ENCODE data around the gene PTGES.

The PTGES gene

DNA sequence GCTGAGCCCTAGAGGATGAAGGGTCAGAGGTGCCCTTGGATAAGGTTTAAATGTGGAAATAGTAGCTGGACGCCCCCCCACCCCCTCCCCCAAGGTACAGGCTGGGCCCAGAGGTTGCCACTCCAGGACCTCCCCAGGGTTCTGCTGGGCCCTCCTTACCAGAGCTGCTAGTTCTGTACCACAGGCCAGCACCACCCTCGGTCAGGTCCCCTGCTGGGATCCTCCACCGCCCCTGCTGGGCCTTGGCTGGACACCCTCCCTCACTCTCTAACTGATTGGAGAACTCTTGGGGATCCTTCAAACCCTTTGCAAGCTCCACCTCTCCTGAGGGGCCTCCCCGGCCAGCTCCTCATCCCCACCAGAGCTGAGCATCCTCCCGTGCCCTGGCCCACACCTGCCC is 34.9 kb downstream of the PTGES start:
- no peak for DNase-seq (ENCODE audit: low read depth)
- H3K4me3 ChIP-seq (ENCODE audit: low read depth, low read length): no peak overlapping the region
- TF ChIP-seq, protein P1, sequence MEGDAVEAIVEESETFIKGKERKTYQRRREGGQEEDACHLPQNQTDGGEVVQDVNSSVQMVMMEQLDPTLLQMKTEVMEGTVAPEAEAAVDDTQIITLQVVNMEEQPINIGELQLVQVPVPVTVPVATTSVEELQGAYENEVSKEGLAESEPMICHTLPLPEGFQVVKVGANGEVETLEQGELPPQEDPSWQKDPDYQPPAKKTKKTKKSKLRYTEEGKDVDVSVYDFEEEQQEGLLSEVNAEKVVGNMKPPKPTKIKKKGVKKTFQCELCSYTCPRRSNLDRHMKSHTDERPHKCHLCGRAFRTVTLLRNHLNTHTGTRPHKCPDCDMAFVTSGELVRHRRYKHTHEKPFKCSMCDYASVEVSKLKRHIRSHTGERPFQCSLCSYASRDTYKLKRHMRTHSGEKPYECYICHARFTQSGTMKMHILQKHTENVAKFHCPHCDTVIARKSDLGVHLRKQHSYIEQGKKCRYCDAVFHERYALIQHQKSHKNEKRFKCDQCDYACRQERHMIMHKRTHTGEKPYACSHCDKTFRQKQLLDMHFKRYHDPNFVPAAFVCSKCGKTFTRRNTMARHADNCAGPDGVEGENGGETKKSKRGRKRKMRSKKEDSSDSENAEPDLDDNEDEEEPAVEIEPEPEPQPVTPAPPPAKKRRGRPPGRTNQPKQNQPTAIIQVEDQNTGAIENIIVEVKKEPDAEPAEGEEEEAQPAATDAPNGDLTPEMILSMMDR (IDR thresholded peaks at IDR 0.05; ENCODE audit: control insufficient read depth, extremely low read depth, insufficient read depth): no peak

DNA sequence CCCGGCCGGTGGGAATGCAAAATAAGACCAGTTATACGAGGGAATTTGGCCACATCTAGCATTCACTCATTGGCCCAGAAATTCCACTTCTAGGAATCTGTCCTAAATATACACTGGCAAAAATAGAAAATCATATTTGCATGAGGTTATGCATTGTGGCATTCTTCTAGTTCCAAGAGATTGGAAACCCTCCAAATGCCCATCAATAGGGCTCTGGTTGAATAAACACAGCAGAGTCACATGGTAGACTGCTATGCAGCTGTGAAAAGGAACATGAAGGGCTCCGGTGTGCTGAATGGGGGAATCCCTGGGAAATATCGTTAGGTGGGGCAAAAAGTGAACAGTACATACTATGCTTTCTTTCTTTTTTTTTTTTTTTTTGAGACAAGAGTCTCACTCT is 36.8 kb downstream of the PTGES start:
- TF ChIP-seq, protein P1 (IDR thresholded peaks at IDR 0.05; ENCODE audit: control insufficient read depth, extremely low read depth, insufficient read depth): no peak
- DNase-seq (ENCODE audit: low read depth): no peak
- H3K4me3 ChIP-seq (ENCODE audit: low read depth, low read length): no peak overlapping the region

DNA sequence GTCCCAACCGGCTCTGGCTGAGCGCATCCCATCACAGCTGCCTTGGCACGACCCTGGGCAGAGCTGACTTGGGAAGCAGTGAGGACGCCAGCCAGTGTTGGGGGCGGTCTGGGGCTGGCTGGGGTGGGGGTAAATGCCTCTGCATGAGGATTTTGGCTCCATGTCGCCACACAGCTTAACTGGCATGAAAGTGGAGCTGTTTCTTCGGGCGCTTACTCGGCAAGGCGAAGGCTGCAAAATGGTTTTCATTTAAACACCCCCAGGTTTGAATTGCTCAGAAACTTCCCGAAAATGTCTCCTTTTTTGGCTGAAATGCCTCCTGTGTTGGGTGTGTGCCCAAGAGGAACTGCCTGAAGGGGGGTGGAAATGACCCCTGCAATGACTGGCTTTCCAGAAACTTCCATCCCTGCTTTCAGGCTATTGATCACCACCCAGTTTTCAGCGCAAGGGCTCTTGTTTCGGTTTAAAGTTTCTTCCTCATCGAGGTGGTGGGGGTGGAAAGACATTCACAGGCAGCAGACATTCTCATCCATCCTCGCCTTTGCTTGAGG is 38.3 kb downstream of the PTGES start:
- TF ChIP-seq, protein P1 (IDR thresholded peaks at IDR 0.05; ENCODE audit: control insufficient read depth, extremely low read depth, insufficient read depth): no peak
- DNase-seq (ENCODE audit: low read depth): no peak
- no peak overlapping the region for H3K4me3 ChIP-seq (ENCODE audit: low read depth, low read length)

DNA sequence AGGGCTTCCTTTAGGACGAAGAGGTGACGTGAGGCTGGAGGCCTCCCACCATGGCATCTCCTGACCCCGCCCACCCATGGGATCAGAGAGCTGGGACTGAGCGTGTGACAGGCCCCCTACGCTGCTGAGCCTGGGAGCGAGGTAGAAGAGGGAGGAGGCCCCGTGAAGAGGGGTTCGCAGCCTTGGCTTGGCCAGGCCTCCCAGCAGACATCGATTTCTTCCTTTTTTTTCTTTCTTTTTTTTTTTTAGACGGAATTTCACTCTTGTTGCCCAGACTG is 39.5 kb downstream of the PTGES start:
- no peak for DNase-seq (ENCODE audit: low read depth)
- TF ChIP-seq, protein P1 (IDR thresholded peaks at IDR 0.05; ENCODE audit: control insufficient read depth, extremely low read depth, insufficient read depth): no peak
- no peak overlapping the region for H3K4me3 ChIP-seq (ENCODE audit: low read depth, low read length)

DNA sequence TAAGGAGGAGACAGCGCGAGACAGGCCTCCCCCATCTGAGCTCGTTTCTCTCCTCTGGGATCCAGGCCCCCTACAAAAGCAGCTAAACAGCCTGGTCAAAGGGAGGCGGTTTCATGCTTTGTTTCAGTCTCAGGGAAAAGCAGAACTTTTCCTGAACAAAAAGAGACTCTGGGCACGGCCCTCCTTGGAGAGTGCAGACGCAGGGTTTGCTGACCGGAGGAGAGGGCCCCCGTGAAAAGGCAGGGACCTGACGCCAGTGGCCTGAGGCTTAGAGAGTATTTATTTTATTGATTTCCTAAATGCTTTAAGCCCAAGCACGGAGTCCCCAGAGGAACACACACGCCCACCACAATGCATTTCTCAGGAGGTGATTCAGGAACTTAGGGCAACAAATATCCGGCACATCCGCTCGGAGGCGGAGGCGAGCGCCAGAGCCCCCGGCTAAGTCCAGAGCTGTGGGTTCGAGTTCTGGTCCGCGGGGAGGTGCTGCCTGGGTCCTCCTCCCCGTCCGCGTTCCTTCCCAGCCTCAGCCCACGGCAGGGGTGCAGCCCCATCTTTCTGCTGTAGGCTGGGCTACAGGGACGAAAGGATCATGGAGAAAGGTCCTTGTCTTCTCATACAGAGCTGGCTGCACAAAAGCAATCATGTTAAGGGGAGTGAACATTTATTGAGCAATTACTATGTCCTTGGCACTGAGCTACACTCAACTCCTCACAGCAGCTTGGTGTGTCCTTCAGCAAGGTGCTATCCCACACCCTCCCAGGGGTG is 40.0 kb downstream of the PTGES start:
- no peak for DNase-seq (ENCODE audit: low read depth)
- no peak overlapping the region for H3K4me3 ChIP-seq (ENCODE audit: low read depth, low read length)
- TF ChIP-seq, protein P1 (IDR thresholded peaks at IDR 0.05; ENCODE audit: control insufficient read depth, extremely low read depth, insufficient read depth): no peak

DNA sequence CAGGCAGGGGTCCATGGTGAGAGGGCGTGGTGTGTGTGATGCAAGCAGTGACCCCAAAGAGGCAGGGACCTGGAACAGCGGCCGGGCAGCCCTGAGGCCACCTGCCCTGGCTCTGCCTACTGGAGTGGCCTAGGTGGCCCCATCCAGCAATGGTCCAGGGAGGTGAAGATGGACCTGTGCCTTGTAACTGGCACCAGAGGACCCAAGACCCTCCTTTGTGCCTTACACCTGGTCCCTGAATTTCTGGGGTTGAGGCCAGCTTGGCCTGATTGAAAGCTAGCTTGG is 42.7 kb downstream of the PTGES start:
- TF ChIP-seq, protein P1 (IDR thresholded peaks at IDR 0.05; ENCODE audit: control insufficient read depth, extremely low read depth, insufficient read depth): no peak
- no peak for DNase-seq (ENCODE audit: low read depth)

More for the DNA sequence above, 42.7 kb downstream of the PTGES start:
- no peak overlapping the region for H3K4me3 ChIP-seq (ENCODE audit: low read depth, low read length)
